H1 (cell line): ENCODE measurements around the gene ARMC3. TPM values are rescaled to one million over a fixed set of nuclear protein-coding genes. Genes with fewer than 3 reads are reported as not detected.

Experiments
- CTCF ChIA-PET: fragments of 300-600 bp; sonication (Branson Sonifier 250); formaldehyde crosslinking; loops from one replicate; lab custom pipeline; 2021; ENCODE audit not compliant: partially characterized antibody; lab: Charles Lee
- POLR2A ChIA-PET: fragments of 300-600 bp; sonication (Branson Sonifier 250); formaldehyde crosslinking; loops from one replicate; lab custom pipeline; 2021; ENCODE audit warnings: inconsistent platforms; ENCODE audit not compliant: partially characterized antibody; lab: Charles Lee
- DNase-seq, 2 experiments: peaks; one replicate each; pipeline versions ENCODE4 v3.0.0 to v3.0.0-alpha.2; 2010 to 2022; ENCODE audit warnings: low spot score in 2 of 2, low read depth in 1 of 2, mixed read lengths in 1 of 2
- FAIRE-seq: peaks from 2 replicates; lab custom pipeline; 2011; peaks lifted over from hg19 to GRCh38; lab: Jason Lieb, UNC
- H2AFZ ChIP-seq: 2 replicates; pipeline ENCODE4 v1.8.1; 2012; ENCODE audit warnings: low read length, inconsistent platforms
- H2AK5ac ChIP-seq: 2 replicates; pipeline ENCODE4 v1.6.1; 2013; ENCODE audit warnings: low read depth, low read length
- H2BK120ac ChIP-seq: replicated peaks from 2 replicates; pipeline ENCODE3; 2013; ENCODE audit warnings: low read depth, low read length, inconsistent platforms
- H2BK12ac ChIP-seq: 2 replicates; pipeline ENCODE4 v1.6.1; 2013; ENCODE audit warnings: low read depth, low read length
- H2BK15ac ChIP-seq: 2 replicates; pipeline ENCODE4 v1.6.1; 2013; ENCODE audit warnings: low read length
- H2BK20ac ChIP-seq: 2 replicates; pipeline ENCODE4 v1.6.1; 2013; ENCODE audit warnings: low read length
- H2BK5ac ChIP-seq: 2 replicates; pipeline ENCODE4 v1.6.1; 2013; ENCODE audit warnings: low read depth, low read length
- H3K14ac ChIP-seq: 2 replicates; pipeline ENCODE4 v1.6.1; 2013; ENCODE audit warnings: inconsistent platforms; ENCODE audit not compliant: insufficient read length
- H3K18ac ChIP-seq: 2 replicates; pipeline ENCODE4 v1.6.1; 2013; ENCODE audit warnings: low read length; ENCODE audit errors: extremely low read depth
- H3K23ac ChIP-seq: 2 replicates; pipeline ENCODE4 v1.6.1; 2013; ENCODE audit warnings: inconsistent platforms; ENCODE audit not compliant: insufficient read length
- H3K23me2 ChIP-seq: 2 replicates; pipeline ENCODE4 v1.6.1; 2013; ENCODE audit warnings: low read depth, low read length
- H3K27ac ChIP-seq: 2 replicates; pipeline ENCODE4 v1.6.1; 2011; ENCODE audit warnings: low read depth, low read length, inconsistent platforms
- H3K27me3 ChIP-seq, 4 experiments: replicated peaks in 1 of 4; 1 replicate in 1 of 4; 2 replicates in 3 of 4; pipeline versions ENCODE4 v1.6.1 to v1.8.1; 2011 to 2013; ENCODE audit warnings: low read length in 3 of 4, mild to moderate bottlenecking in 3 of 4, inconsistent platforms in 2 of 4, mixed read lengths in 2 of 4, moderate library complexity in 1 of 4; ENCODE audit not compliant: control insufficient read depth in 3 of 4, insufficient read depth in 3 of 4; ENCODE audit errors: extremely low read depth in 1 of 4
- H3K36me3 ChIP-seq, 4 experiments: 2 replicates each; pipeline versions ENCODE4 v1.6.1 to v1.8.1; 2011 to 2013; ENCODE audit warnings: mild to moderate bottlenecking in 4 of 4, low read length in 3 of 4, moderate library complexity in 2 of 4, control low read depth in 1 of 4, inconsistent platforms in 1 of 4; ENCODE audit not compliant: insufficient read depth in 4 of 4, control insufficient read depth in 2 of 4
- H3K4ac ChIP-seq: replicated peaks from 2 replicates; pipeline ENCODE3; 2013; ENCODE audit warnings: low read length, low read depth, mixed read lengths, inconsistent platforms; ENCODE audit not compliant: insufficient read length
- H3K4me1 ChIP-seq, 4 experiments: replicated peaks in 1 of 4; 1 replicate in 1 of 4; 2 replicates in 3 of 4; pipeline versions ENCODE4 v1.6.1 to v1.8.1; 2011 to 2013; ENCODE audit warnings: low read length in 3 of 4, inconsistent platforms in 2 of 4, mixed read lengths in 1 of 4; ENCODE audit not compliant: insufficient read depth in 4 of 4, control insufficient read depth in 3 of 4
- H3K4me2 ChIP-seq, 2 experiments: 2 replicates each; pipeline versions ENCODE4 v1.6.1 to v1.8.1; 2011 to 2013; ENCODE audit warnings: low read depth in 2 of 2, low read length in 2 of 2, control low read depth in 1 of 2, inconsistent platforms in 1 of 2, mild to moderate bottlenecking in 1 of 2; ENCODE audit not compliant: insufficient read depth in 1 of 2
- H3K4me3 ChIP-seq, 4 experiments: fragments of 200-600, 300-600 bp in 1 of 4; sonication (generic), shearing (Covaris generic), sonication (Bioruptor Twin) in 1 of 4; 2 replicates each; pipeline versions ENCODE4 v1.5.1 to v1.8.1; 2011 to 2016; ENCODE audit warnings: low read length in 4 of 4, low read depth in 3 of 4, control low read depth in 2 of 4, inconsistent platforms in 2 of 4, mild to moderate bottlenecking in 2 of 4, mixed read lengths in 1 of 4, moderate library complexity in 1 of 4; ENCODE audit not compliant: insufficient read depth in 2 of 4; ENCODE audit errors: extremely low read depth in 1 of 4
- H3K56ac ChIP-seq: replicated peaks from 2 replicates; pipeline ENCODE3; 2013; ENCODE audit warnings: low read depth, mild to moderate bottlenecking, mixed read lengths, low read length, inconsistent platforms; ENCODE audit not compliant: insufficient read length
- H3K79me1 ChIP-seq: 2 replicates; pipeline ENCODE4 v1.6.1; 2013; ENCODE audit warnings: low read depth, low read length, control low read depth
- H3K79me2 ChIP-seq, 2 experiments: 2 replicates each; pipeline versions ENCODE4 v1.6.1 to v1.8.1; 2012 to 2013; ENCODE audit warnings: low read length in 2 of 2, mild to moderate bottlenecking in 2 of 2, inconsistent platforms in 1 of 2; ENCODE audit not compliant: insufficient read depth in 2 of 2, control insufficient read depth in 1 of 2
- H3K9ac ChIP-seq, 4 experiments: replicated peaks in 1 of 4; 1 replicate in 1 of 4; 2 replicates in 3 of 4; pipeline versions ENCODE4 v1.6.1 to v1.8.1; 2011 to 2013; ENCODE audit warnings: low read depth in 3 of 4, low read length in 3 of 4, control low read depth in 2 of 4, mild to moderate bottlenecking in 2 of 4, moderate library complexity in 2 of 4, inconsistent platforms in 1 of 4; ENCODE audit errors: extremely low read depth in 1 of 4
- H3K9me3 ChIP-seq, 2 experiments: 2 replicates each; pipeline versions ENCODE4 v1.6.1 to v1.8.1; 2012 to 2013; ENCODE audit warnings: mild to moderate bottlenecking in 2 of 2, moderate library complexity in 2 of 2, control low read depth in 1 of 2, inconsistent platforms in 1 of 2, low read depth in 1 of 2, low read length in 1 of 2, mixed read lengths in 1 of 2; ENCODE audit not compliant: insufficient read depth in 2 of 2
- H4K20me1 ChIP-seq, 2 experiments: replicated peaks in 1 of 2; 2 replicates each; pipeline versions ENCODE3 to v1.8.1; 2011 to 2013; ENCODE audit warnings: inconsistent platforms in 2 of 2, low read length in 2 of 2, mild to moderate bottlenecking in 1 of 2; ENCODE audit not compliant: insufficient read depth in 2 of 2, control insufficient read depth in 1 of 2
- H4K5ac ChIP-seq: 2 replicates; pipeline ENCODE4 v1.6.1; 2013; ENCODE audit warnings: low read length, low read depth, mixed read lengths, inconsistent platforms; ENCODE audit not compliant: insufficient read length
- H4K8ac ChIP-seq: 2 replicates; pipeline ENCODE4 v1.8.0; 2013; ENCODE audit warnings: mild to moderate bottlenecking, moderate library complexity, low read length, inconsistent platforms; ENCODE audit not compliant: insufficient read depth; ENCODE audit errors: extremely low read depth
- H4K91ac ChIP-seq: replicated peaks from 2 replicates; pipeline ENCODE3; 2013; ENCODE audit warnings: low read length, mixed read lengths, inconsistent platforms; ENCODE audit not compliant: insufficient read length
- BACH1 ChIP-seq: IDR thresholded peaks from 2 replicates; pipeline ENCODE4 v1.6.1; 2012; ENCODE audit warnings: low read length, improper control_type of control experiment
- SIRT6 ChIP-seq: IDR thresholded peaks from one replicate; pipeline ENCODE4 v1.7.1; 2012; ENCODE audit warnings: low read length, inconsistent platforms
- WGBS, 2 experiments: shearing (Covaris generic) in 1 of 2; methylation state at CpG; one replicate each; pipeline versions ENCODE4 v1.1.6 to v1.1.7; 2013 to 2015; ENCODE audit warnings: low lambda C conversion rate in 2 of 2, mixed read lengths in 2 of 2, inconsistent platforms in 1 of 2, low coverage in 1 of 2, missing lambda C conversion rate in 1 of 2; ENCODE audit not compliant: insufficient replicate concordance in 2 of 2, insufficient coverage in 1 of 2, insufficient read length in 1 of 2; ENCODE audit errors: extremely low coverage in 1 of 2, missing lambda C conversion rate in 1 of 2; 5-methylcytosine and 5-hydroxymethylcytosine counted together
- polyA plus RNA-seq, 7 experiments: library from polyadenylated mRNA; depleted of rRNA in 3 of 7; stranded (reverse) in 5 of 7; unstranded in 2 of 7; fragments of >200 nt in 5 of 7; fragments of 200-250 nt in 2 of 7; gene quantifications; 1 replicate in 5 of 7; 2 replicates in 1 of 7; 4 replicates in 1 of 7; pipeline versions ENCODE4 v1.2.1 to v1.2.3, GENCODE V29; 2011 to 2013; ENCODE audit warnings: missing spikeins in 2 of 7, mixed read lengths in 2 of 7
- total RNA-seq: library from RNA; stranded (reverse); fragmentation: NEBNext Ultra II Directional; extraction: Animal tissue kit (Norgen Biotek cat#: 25700); gene quantifications from 2 replicates; pipeline ENCODE4 v1.2.1, GENCODE V29; 2021

Gene ARMC3
- total and polyA plus RNA-seq, 2 of the 8 experiments (the other 6 are each of a cell fraction or from before 2014, with no cell fraction given) = 0.15 TPM

GRCh38 chr10:22980822-22981221, 53.0 kb downstream of the ARMC3 start:
- H3K36me3 ChIP-seq = no peaks in the 10 kb centered on the region
- POLR2A ChIA-PET = interaction anchor here (0.6 kb wide), 1 partner anchor 17 kb away, joined by 3 read pairs; no protein-coding TSS in a partner anchor
- FAIRE-seq (no peak), DNase-seq (no peak)
- H3K18ac ChIP-seq = no peak overlapping the region
- no peak overlapping the region for H4K5ac ChIP-seq
- no peak overlapping the region for H2BK15ac ChIP-seq
- WGBS, 2 experiments = 92% methylated on average over 2 of the region's 2 CpGs; no CpG with 5 or more reads in 1 of the 2 experiments
- H3K27ac ChIP-seq = no peak overlapping the region
- no peak overlapping the region for H3K14ac ChIP-seq
- no peak overlapping the region for H3K4me2 ChIP-seq
- H3K4me1 ChIP-seq = peaks cover 0 to 5% (median 3%) of the 10 kb centered on the region in 4 experiments; a peak in 4 of 7 replicates
- H3K23me2 ChIP-seq = no peaks in the 10 kb centered on the region; the same call in 1 of the 2 replicates
- no peak overlapping the region for H3K23ac ChIP-seq
- H2BK12ac ChIP-seq = no peak overlapping the region
- no peak overlapping the region for H3K4me3 ChIP-seq
- H3K56ac ChIP-seq = no peak overlapping the region
- H2AFZ ChIP-seq = no peak overlapping the region
- CTCF ChIA-PET = interaction anchor here (0.9 kb wide), 1 partner anchor 430 kb away, joined by 3 read pairs; no protein-coding TSS in a partner anchor
- no peak overlapping the region for H4K8ac ChIP-seq
- no peaks in the 10 kb centered on the region for H3K79me2 ChIP-seq
- H2BK120ac ChIP-seq = no peak overlapping the region
- H3K27me3 ChIP-seq = no peaks in the 10 kb centered on the region
- H3K9ac ChIP-seq = no peak overlapping the region
- no peaks in the 10 kb centered on the region for H4K20me1 ChIP-seq
- H3K4ac ChIP-seq = no peak overlapping the region
- H2AK5ac ChIP-seq = no peak overlapping the region
- no peaks in the 10 kb centered on the region for H3K9me3 ChIP-seq
- no peak overlapping the region for H4K91ac ChIP-seq
- H2BK20ac ChIP-seq = no peak overlapping the region
- no peaks in the 10 kb centered on the region for H3K79me1 ChIP-seq
- no peak overlapping the region for H2BK5ac ChIP-seq
- TF ChIP-seq BACH1 = no peak
- TF ChIP-seq SIRT6 = no peak
